ENCODE results near the gene ZNF367.

DNA sequence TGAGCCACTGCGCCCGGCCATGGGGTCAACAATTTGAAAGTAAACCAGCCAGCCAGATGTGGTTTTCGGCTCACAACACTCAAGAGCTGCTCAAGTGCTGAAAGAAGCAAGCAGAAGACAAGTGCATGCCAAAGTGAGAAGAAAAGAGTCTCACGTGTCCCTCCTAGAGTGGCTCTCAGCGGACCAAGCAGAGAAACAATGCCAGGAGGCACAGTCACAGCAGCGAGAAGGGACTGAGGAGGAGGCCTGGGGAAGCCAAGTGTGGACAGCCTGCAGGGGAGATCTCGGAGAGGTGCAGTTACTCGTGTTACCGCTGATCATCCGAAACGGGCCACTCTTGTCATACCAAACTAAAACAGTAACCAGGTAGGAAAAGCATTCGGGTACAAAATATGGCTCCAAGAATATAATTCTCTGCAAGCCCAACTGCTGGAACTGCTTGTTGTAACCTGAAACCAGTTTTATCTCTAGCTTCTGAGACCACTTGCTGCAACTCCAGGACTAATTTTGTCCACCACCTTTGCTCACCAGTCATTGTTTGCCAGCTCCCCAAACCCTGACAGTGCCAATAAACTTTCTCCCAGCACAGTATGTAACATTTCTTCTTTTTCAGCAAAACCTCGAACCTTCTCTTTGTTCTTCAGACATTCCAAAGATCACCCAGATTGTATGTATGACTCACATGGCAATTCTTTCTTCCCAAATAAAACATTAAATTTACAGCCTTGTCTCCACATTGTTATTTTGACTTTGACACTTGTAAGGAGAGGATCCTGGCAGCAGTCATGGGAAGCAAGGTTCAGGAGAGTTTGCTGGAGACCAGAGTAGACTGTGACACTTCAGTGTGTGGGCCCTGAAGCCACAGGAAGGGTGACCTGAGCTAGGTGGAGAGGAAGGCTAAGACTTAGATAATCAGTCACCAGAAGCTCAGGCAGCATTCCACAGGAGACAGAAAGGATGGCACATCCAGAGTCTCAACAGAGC is 41.0 kb downstream of the ZNF367 start:
- no peak for TF ChIP-seq POLR2AphosphoS5 (IDR thresholded peaks at IDR 0.05; ENCODE audit: low read depth, low read length)
- TF ChIP-seq, protein P1, sequence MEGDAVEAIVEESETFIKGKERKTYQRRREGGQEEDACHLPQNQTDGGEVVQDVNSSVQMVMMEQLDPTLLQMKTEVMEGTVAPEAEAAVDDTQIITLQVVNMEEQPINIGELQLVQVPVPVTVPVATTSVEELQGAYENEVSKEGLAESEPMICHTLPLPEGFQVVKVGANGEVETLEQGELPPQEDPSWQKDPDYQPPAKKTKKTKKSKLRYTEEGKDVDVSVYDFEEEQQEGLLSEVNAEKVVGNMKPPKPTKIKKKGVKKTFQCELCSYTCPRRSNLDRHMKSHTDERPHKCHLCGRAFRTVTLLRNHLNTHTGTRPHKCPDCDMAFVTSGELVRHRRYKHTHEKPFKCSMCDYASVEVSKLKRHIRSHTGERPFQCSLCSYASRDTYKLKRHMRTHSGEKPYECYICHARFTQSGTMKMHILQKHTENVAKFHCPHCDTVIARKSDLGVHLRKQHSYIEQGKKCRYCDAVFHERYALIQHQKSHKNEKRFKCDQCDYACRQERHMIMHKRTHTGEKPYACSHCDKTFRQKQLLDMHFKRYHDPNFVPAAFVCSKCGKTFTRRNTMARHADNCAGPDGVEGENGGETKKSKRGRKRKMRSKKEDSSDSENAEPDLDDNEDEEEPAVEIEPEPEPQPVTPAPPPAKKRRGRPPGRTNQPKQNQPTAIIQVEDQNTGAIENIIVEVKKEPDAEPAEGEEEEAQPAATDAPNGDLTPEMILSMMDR (IDR thresholded peaks at IDR 0.05) = no peak
- no peak for TF ChIP-seq EZH2phosphoT487 (IDR thresholded peaks at IDR 0.05; ENCODE audit: borderline replicate concordance, low read depth)
- TF ChIP-seq RCOR1 (IDR thresholded peaks at IDR 0.05; ENCODE audit: low read length) = no peak
- TF ChIP-seq MXI1 (IDR thresholded peaks at IDR 0.05; ENCODE audit: low read depth, low read length) = no peak
- no peak; the same call in 1 of the 2 replicates for TF ChIP-seq NFIC (IDR thresholded peaks at IDR 0.05; ENCODE audit: borderline replicate concordance)
